Suprapubic skin (tissue), 4 donors: ENCODE measurements around the gene ASTN2. TPM values are rescaled to one million over a fixed set of nuclear protein-coding genes. Genes with fewer than 3 reads are reported as not detected.

ENCODE experiments used
- DNase-seq, 2 donors: peaks; one replicate each; pipeline ENCODE4 v3.0.0-alpha.2; 2019; ENCODE audit warnings: low spot score in 2 of 2
- H3K27ac ChIP-seq: fragments of 200-600 bp; sonication (generic); one replicate; pipeline ENCODE4 v1.5.1; 2019
- H3K27me3 ChIP-seq: fragments of 200-600 bp; sonication (generic); one replicate; pipeline ENCODE4 v1.5.1; 2019
- H3K36me3 ChIP-seq: fragments of 200-600 bp; sonication (generic); one replicate; pipeline ENCODE4 v1.5.1; 2019
- H3K4me1 ChIP-seq: fragments of 200-600 bp; sonication (generic); one replicate; pipeline ENCODE4 v1.5.1; 2019
- H3K4me3 ChIP-seq: fragments of 200-600 bp; sonication (generic); one replicate; pipeline ENCODE4 v1.5.1; 2019; ENCODE audit warnings: mild to moderate bottlenecking
- H3K9me3 ChIP-seq: fragments of 200-600 bp; sonication (generic); one replicate; pipeline ENCODE4 v1.5.1; 2019
- EP300 ChIP-seq: sonication (generic); formaldehyde crosslinking; IDR thresholded peaks from one replicate; pipeline ENCODE4 v1.6.1; 2017; ENCODE audit warnings: antibody characterized with exemption
- POLR2A ChIP-seq, 2 donors: fragments of 450-650 bp; IDR thresholded peaks; one replicate each; pipeline ENCODE4 v1.6.1; 2017; ENCODE audit warnings: antibody characterized with exemption in 2 of 2, mild to moderate bottlenecking in 2 of 2, moderate library complexity in 2 of 2
- POLR2AphosphoS5 ChIP-seq, 3 donors: sonication (generic); formaldehyde crosslinking; IDR thresholded peaks; one replicate each; pipeline ENCODE4 v1.6.1; 2017; ENCODE audit warnings: antibody characterized with exemption in 3 of 3
- WGBS: methylation state at CpG from one replicate; pipeline ENCODE4 v1.1.5; 2018; 5-methylcytosine and 5-hydroxymethylcytosine counted together
- total RNA-seq, 4 donors: library from RNA; depleted of rRNA; stranded (reverse); fragments of >200 nt; gene quantifications; one replicate each; pipeline ENCODE4 v1.1.0, GENCODE V29; 2016
- TF ChIP-seq, protein P1 (sequence below), 2 donors: fragments of 200-600 bp in 1 of 2; fragments of 450-650 bp in 1 of 2; sonication (generic) in 1 of 2; IDR thresholded peaks; one replicate each; pipeline ENCODE4 v1.5.1; 2016 to 2019; ENCODE audit warnings: antibody characterized with exemption in 2 of 2, mild to moderate bottlenecking in 1 of 2, moderate library complexity in 1 of 2

Gene ASTN2
- total RNA-seq, 4 donors from 2014 or later: 2.0 to 6.9 (median 3.8) TPM

DNA sequence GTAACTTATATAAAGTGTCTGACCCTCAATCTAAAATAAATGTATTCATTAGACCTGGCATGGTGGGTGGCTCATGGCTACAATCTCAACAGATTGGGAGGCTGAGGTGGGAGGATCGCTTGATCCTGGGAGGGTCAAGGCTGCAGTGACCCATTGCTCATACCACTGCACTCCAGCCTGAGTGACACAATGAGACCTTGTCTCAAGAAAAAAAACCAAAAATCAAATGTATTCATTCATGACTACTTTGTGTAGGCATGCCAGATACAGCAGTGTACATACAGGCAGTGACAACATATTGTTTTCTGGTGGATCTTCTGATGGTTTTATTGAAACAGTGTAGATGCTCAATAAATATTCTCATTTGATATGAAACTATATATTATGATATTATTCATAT, 526.8 kb downstream of the ASTN2 start:
- Histone ChIP-seq H3K4me1 (no peaks in the 10 kb centered on the region), H3K9me3 (no peaks in the 10 kb centered on the region), H3K36me3 (no peaks in the 10 kb centered on the region), H3K27me3 (no peaks in the 10 kb centered on the region), H3K4me3 (no peak overlapping the region), H3K27ac (no peak overlapping the region)
- 92% methylated on average over 1 of the region's 1 CpG for WGBS
- DNase-seq: no peak
- TF ChIP-seq POLR2A (IDR thresholded peaks at IDR 0.05) (no peak), POLR2AphosphoS5 (IDR thresholded peaks at IDR 0.05) (no peak), EP300 (no peak)
- TF ChIP-seq, protein P1, sequence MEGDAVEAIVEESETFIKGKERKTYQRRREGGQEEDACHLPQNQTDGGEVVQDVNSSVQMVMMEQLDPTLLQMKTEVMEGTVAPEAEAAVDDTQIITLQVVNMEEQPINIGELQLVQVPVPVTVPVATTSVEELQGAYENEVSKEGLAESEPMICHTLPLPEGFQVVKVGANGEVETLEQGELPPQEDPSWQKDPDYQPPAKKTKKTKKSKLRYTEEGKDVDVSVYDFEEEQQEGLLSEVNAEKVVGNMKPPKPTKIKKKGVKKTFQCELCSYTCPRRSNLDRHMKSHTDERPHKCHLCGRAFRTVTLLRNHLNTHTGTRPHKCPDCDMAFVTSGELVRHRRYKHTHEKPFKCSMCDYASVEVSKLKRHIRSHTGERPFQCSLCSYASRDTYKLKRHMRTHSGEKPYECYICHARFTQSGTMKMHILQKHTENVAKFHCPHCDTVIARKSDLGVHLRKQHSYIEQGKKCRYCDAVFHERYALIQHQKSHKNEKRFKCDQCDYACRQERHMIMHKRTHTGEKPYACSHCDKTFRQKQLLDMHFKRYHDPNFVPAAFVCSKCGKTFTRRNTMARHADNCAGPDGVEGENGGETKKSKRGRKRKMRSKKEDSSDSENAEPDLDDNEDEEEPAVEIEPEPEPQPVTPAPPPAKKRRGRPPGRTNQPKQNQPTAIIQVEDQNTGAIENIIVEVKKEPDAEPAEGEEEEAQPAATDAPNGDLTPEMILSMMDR (IDR thresholded peaks at IDR 0.05): no peak

DNA sequence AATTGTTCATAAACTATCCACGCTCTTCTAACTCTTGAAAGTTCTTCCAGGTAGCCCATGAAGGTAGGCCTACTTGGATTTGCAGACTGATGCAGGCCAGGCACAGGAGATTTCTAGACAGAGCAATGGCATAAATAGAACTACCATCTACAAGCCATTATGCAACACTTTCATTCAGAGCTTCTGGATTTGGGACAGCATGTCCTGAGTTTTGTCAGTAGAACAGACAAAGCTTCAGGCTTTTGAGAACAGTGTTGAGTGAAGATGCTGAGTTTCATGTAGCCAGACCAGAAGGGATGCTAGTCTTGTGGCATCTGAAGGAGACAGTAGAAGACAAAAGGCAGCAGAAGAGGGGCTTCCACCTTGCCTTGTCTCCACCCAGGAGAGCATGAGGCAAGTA, 531.2 kb downstream of the ASTN2 start:
- 79% methylated on average over 1 of the region's 1 CpG for WGBS
- TF ChIP-seq POLR2A (IDR thresholded peaks at IDR 0.05) (no peak), POLR2AphosphoS5 (IDR thresholded peaks at IDR 0.05) (no peak), EP300 (no peak)
- TF ChIP-seq, protein P1 (IDR thresholded peaks at IDR 0.05): no peak
- Histone ChIP-seq H3K9me3 (peaks cover 3% of the 10 kb centered on the region), H3K27ac (no peak overlapping the region), H3K27me3 (no peaks in the 10 kb centered on the region), H3K4me3 (no peak overlapping the region), H3K36me3 (no peaks in the 10 kb centered on the region), H3K4me1 (no peaks in the 10 kb centered on the region)
- no peak for DNase-seq

DNA sequence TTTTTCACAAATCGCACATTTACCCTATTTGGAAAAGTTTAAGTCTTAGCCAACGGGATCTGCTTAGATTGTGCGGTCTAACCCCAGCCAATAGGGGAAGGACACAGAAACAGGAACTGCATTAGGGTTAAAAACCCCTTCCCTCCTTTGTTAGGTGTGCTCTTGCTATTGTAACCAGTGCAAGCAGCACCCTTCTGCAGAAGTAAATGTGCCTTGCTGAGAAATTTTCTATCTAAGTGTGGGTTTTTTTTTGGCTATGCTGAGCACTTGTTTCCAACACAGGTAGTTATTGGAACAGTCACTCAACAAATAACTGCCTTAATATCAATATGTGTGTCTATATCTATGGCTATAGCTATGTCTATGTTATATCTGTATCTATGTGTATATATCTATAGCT, 537.8 kb downstream of the ASTN2 start:
- H3K36me3 ChIP-seq: no peaks in the 10 kb centered on the region
- H3K9me3 ChIP-seq: peaks cover 22% of the 10 kb centered on the region
- H3K27me3 ChIP-seq: no peaks in the 10 kb centered on the region
- TF ChIP-seq POLR2A (IDR thresholded peaks at IDR 0.05) (no peak), POLR2AphosphoS5 (IDR thresholded peaks at IDR 0.05) (no peak), EP300 (no peak)
- TF ChIP-seq, protein P1 (IDR thresholded peaks at IDR 0.05): no peak
- H3K4me3 ChIP-seq: no peak overlapping the region
- no peak overlapping the region for H3K27ac ChIP-seq
- 94% methylated on average over 3 of the region's 3 CpGs for WGBS
- no peaks in the 10 kb centered on the region for H3K4me1 ChIP-seq
- no peak for DNase-seq

DNA sequence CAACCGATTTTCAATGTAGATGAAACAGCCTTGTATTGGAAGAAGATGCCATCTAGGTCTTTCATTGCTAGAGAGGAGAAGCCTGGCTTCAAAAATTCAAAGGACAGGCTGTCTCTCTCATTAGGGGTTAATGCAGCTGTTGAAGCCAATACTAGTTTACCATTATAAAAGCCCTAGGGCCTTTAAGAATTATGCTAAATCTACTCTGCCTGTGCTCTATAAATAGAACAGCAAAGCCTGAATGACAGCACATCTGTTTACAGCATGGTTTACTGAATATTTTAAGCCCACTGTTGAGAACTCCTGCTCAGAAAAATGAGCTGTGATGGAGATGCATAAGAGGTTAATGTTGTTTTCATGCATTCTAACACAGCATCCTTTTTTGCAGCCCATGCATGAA, 539.3 kb downstream of the ASTN2 start:
- Histone ChIP-seq H3K27me3 (no peaks in the 10 kb centered on the region), H3K27ac (no peak overlapping the region), H3K36me3 (no peaks in the 10 kb centered on the region), H3K4me3 (no peak overlapping the region), H3K9me3 (peaks cover 22% of the 10 kb centered on the region), H3K4me1 (no peaks in the 10 kb centered on the region)
- no peak for DNase-seq
- TF ChIP-seq POLR2AphosphoS5 (IDR thresholded peaks at IDR 0.05) (no peak), POLR2A (IDR thresholded peaks at IDR 0.05) (no peak), EP300 (no peak)
- TF ChIP-seq, protein P1 (IDR thresholded peaks at IDR 0.05): no peak
- 0% methylated on average over 1 of the region's 1 CpG for WGBS

DNA sequence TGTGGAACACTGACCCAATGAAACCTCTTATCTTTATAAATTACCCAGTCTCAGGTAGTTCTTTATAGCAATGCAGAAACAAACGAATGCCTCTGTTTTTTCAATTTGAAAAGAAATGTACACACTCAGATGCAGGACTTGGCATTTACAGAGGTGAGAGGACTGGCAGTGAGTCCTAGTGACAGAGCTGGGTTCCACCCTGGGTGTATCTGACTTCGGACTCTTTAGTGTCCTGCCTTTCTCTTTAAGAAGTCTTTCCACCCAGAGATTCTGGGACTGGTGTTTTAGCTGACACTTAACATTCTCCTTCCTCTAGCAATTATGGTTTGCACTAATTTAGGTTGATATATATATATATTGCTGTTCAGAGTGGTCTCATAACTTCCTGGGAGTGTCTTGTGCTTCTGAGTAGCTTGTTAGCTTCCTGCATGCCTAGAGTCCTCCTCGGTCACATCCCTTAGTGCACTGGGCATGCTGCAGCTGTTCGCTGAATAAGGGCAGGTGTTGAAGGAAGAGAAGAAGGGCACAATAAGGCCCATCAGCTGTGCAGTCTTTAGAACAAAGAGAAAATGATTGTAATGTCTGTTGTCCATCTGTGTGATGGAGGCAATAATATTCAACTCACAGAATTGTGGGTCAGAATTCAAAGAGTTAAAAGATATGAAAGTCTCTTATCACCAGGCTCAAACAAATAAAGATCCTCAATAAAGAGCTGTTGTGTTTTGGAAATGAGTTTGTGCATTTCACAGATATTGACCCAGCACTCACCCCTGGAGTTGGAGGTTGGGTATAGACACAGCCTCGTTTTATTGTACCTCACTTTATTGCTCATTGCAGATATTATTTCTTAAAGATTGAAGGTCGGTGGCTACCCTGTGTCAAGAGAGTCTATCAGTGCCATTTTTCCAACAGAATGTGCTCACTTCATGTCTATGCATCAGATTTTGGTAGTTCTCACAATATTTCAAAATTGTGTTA, 540.6 kb downstream of the ASTN2 start:
- TF ChIP-seq POLR2A (IDR thresholded peaks at IDR 0.05) (no peak), EP300 (no peak), POLR2AphosphoS5 (IDR thresholded peaks at IDR 0.05) (no peak)
- TF ChIP-seq, protein P1 (IDR thresholded peaks at IDR 0.05): no peak
- no peaks in the 10 kb centered on the region for H3K4me1 ChIP-seq
- H3K27me3 ChIP-seq: no peaks in the 10 kb centered on the region
- H3K27ac ChIP-seq: no peak overlapping the region
- no peak overlapping the region for H3K4me3 ChIP-seq
- no peak for DNase-seq
- H3K9me3 ChIP-seq: peaks cover 22% of the 10 kb centered on the region
- no peaks in the 10 kb centered on the region for H3K36me3 ChIP-seq
- WGBS: 78% methylated on average over 5 of the region's 6 CpGs
